HG03066 (cell line): ENCODE measurements around the gene EHMT1.

Experiments
- ATAC-seq: cut with Tn5 transposase; IDR thresholded peaks from one replicate; pipeline ENCODE4 v1.9.1; 2021; ENCODE audit warnings: low read depth; ENCODE audit not compliant: unreplicated experiment

EHMT1 gene

DNA sequence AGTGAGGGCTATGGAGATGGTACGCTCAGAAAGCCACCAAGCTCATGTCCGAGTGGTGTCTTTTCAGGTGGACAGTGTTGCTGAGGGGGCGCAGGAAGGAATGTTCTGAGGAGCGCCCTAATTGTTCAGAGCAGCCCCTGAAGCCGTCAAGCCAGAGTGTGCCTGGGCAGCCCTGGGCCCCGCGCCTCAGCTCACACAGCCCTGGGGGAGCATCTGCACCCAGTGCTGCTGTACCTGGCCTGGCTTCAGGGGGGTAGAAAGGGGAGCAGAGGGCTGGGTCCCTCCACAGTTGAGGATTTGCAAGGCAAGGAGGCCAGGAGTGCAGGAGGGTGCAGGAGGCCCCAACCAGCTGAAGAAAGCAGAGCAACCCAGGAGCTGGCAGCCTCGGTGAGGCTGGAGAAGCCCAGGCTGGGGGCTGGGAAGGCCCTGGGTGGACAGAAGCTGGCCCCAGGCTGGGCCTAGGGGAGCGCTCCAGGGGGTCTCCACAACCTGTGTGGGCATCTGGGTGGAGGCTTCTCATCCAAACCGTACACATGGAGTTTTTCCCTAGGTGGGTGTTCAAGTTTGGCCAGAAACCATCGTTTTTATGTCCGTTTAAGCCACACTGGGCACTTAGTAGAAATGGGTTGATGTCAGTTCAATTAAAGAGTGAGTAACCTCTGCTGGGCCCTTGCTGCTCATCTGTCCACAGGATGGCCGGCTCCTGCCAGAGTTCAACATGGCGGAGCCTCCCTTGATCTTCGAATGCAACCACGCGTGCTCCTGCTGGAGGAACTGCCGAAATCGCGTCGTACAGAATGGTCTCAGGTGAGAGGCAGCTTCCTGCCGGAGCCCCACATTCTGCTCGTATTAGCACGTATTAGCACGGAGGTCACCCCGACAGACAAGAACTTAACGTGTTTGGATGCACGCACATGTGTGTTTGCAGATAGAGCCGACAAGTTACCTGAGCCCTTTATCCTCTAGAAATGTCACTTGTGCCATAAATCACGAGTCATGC is 196.8 kb downstream of the EHMT1 start:
- ATAC-seq = no peak

DNA sequence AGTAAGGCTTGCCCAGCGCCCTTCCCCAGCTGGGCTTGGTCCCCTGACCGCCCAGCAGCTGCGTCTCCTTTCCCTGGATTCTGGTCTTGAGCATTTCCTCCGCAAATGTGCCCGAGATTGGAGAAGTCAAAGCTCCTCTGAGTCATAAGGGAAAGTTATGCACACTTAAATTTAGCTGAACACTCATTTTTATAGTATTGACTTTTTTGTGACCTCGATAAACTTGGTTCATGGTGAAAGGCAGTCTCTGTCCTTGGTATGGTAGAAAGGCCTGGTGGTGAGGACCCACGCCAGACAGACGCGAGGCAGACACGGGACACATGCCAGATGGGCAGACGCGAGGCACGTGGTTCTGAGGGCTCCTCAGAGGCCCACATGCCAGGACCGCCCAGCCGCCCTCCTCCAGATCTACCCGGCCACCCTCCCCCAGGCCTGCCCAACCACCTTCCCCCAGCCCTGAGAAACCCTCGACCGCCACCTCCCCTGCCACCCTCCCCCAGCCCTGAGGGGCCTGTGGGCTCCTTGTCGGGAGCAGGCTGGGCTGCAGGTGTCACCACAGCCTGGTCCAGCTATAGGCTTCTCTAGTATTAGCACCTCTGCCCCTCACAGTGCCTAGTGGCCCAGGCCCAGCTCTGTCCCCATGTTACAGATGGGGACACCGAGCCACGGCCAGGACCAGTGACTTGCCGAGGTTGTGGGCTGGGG is 197.9 kb downstream of the EHMT1 start:
- no peak for ATAC-seq

- ATAC-seq = no peak
These were observed 198.7 kb downstream of the EHMT1 start for GRCh38 chr9:137817236-137818200.

DNA sequence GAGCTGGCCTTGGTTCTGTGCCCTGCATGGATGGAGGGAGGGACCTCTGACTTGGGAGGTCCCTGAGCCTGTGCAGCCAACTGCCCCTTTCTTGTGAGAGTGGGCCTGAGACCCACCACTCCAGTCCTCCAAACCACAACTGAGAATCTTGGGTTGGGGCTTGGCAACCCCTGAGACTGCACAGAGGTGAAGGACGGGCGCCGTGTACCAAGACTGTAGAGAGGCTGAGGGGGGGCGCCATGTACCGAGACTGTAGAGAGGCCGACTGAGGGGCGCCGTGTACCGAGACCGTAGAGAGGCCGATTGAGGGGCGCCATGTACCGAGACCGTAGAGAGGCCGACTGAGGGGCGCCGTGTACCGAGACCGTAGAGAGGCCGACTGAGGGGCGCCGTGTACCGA is 199.5 kb downstream of the EHMT1 start:
- ATAC-seq = no peak

GRCh38 chr9:137820161-137820855 is 201.5 kb downstream of the EHMT1 start:
- ATAC-seq = no peak

DNA sequence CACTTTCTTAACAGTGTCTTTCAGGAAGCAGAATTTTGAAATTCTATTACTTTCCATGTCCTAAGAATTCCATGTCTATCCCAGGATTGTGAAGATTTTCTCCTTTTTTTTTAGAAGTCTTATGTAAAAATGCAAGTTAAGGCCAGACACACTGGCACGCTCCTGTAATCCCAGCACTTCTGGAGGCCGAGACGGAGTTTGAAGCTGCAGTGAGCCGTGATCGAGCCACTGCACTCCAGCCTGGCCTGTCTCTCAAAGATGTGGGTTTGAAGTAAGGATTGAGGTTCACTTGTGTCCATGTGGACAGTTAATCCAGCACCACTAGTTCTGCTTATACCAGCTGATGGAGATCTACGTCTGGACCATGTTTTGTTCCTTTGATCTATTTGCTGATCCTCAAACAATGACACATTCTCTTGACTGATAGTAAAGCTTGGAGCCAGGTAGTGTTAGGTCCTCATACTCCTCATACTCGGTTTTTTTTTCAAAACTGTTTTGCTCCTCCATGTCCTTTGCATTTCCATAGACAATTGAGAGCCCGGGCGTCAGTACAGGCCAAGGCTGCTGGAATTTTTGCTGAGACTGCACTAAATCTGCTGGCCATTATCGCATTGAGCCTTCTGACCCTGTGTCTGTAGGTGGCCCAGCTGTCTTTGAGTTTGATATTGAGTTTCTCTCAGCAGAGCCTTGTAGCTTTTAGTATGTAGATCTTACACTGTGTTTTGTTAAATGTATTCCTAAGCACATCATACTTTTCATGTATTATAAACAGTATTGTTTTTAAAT is 205.4 kb downstream of the EHMT1 start:
- no peak for ATAC-seq

GRCh38 chr9:137825324-137825989 is 206.7 kb downstream of the EHMT1 start:
- ATAC-seq = no peak

DNA sequence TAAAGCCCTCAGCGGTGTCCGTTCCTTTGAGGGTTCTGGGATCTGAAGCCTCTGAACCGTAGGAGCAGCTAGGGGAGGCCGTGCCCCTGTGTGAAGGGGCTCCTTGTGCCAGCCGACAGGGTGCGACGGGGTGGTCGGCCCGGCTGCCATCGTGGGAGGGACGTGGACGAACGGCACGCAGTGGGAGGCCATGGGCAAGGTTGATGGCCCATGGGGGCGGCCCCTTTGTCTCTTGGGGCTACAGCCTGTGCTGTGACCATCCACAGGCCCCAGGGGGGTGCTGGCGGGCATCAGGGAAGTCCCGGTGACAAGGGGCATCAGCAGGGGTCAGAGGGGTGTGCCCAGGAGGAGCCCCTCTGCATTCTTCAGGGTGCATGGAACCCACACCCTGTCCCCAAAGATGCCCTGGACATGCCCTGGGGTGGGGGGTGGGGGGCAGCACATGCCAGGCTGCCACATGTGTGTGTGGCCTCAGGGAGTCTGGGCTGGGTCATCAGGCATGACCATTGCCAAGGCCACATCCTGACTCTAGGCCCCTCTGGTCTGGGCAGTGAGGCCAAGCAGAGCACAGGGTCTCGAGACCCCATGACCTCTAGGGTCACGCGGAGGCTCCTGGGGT is 209.2 kb downstream of the EHMT1 start:
- ATAC-seq = no peak

DNA sequence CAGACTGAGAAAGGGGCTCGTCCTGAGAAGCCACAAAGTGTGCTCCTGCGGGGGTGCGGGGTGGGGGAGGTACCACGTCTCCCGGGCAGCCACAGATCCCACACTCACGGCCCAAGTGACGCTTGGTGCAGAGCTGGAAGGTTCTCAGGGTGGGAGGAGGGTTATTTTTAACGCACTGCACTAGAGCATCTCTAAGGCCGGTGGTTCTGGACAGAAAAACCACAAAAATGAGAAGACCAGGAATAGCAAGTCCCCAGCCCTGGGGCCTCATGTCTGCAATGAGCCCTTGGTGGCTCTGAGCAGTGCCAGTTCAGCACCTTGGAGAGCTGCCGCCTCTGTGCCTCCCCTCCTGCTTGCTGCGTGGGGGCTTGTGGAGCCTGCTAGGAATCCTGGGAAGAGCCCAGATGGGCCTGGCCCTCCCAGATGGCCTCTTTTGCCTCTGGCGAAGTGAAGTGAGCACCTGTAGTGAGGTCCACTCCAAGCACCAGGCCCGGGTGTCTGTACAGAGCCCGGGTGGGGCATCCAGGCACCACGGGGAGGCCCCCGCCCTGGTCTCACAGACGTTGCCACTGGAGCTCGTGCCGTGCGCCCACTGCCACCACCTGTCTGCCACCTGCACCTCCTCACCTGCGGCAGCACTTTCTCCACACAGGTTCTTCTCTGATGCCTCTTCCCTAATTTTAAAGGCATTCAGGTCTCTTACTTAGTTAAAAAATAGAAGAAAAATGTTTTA is 209.9 kb downstream of the EHMT1 start:
- no peak for ATAC-seq

DNA sequence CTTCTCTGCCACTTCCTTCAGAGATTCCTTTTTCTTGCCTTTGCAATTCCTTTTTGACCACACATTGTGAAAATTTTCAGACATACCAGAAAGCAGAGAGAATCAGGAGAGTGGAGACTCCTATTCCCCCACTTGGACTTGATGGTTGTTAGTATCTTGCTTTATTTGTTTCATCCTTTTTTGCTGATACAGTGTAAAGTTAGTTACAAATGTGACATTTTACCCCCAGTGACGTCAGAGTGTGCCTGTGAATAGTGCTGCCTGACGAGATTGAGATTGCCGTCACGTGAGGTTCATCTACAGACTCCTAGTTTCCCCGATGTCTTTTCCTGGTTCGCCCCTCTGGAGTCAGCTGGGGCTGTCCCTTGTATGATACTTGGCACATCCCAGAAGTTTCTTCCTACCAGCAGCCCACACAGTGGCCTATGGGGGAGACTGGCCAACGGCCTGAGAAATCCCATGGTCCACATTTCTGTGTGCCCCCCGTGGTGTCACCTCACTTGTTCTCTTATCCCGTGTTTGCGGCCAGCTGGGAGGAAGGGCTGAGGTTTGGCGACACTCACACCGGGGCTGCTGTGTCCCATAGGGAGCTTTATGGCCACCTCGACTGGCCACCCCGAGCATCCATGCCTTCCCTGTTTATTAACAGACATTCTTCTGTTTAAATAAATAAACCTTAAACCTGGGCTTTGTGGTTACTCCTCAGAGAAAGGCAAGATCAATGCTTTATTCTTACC is 210.6 kb downstream of the EHMT1 start:
- ATAC-seq = no peak

DNA sequence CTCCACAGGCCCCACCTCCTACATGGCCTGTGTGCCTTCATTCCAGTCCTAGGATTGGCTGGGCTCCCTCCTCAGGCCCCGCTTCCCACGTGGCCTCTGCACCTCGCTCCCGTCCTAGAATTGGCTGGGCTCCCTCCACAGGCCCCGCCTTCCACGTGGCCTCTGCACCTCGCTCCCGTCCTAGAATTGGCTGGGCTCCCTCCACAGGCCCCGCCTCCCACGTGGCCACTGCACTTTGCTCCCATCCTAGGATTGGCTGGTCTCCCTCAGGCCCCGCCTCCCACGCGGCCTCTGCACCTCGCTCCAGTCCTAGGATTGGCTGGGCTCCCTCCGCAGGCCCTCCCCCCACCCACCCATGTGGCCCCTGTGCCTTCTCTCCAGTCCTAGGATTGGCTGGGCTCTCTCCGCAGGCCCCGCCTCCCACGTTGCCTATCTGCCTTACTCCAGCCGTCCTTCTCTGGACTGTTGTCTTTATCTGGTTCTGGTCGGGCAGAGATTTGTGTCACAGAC is 213.4 kb downstream of the EHMT1 start:
- ATAC-seq = no peak

DNA sequence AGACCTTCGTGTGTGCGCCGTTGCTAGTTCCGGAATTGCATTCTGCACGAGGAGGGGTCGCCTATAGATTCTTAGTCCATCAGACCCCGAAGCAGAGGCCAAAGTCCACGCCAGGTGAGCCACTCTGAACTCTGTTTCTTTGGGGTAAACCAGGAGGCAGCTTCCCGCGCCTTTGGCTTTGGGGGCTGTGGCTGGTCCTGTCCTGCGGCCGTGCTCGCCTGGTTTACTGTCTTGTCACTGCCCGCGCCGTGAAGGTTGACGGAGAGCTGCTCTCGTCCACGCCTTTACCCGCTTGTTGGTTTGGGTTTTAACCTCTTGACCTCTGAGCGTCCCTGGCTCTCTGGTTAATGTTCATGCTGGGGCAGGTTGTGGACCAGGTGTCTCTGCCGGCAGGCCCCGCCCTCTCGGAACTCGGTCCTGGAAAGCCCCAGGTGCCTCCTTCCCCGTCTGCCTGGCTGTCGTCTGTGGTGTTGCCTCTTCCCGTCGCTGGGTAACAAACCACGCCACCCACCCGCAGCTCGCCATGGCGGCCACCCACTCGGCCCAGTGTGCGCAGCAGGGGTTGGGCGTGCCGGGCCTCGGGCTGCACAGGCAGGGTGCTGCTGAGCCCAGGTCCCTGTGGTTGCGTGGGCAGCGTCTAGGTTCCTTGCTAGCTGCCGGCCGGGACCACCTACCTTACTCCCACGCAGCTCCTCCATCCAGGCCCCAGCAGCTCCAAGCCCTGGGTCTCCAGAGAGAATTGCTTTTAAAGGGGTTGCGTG is 214.2 kb downstream of the EHMT1 start:
- no peak for ATAC-seq

DNA sequence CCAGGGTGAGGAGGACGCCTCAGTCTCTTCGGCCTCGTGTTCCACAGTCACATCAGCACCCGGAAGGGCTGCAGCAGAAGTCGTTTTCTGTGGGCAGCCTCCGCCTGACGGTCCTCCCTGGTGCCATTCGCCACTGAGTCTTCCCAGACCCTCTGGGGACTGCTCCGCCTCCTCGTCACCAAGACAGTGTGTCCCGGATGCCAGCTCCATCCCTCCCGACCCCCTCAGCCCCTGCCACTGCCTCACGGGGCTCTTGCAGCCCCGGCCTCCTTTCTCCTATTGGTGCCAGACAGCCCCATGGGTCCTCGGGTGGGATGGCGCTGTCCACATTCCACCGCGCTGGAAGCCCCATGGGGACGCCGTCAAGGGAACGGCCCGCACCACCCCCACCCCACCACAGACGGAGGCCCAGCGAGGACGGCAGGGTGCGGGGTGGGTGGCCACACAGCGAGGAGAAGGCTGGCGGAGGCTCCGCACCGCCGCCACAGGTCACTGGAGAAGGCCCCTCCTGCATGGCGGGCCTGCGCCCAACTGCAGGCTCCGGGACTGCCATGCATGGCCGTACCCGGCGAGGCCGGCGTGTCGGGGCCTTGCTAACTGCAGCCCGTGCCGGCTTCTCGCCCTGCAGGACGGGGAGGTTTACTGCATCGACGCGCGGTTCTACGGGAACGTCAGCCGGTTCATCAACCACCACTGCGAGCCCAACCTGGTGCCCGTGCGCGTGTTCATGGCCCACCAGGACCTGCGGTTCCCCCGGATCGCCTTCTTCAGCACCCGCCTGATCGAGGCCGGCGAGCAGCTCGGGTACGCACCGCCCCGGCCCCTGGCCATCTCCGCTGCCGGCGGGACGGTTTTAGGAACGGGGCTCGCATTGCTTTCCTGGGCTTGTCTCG is 215.2 kb downstream of the EHMT1 start:
- no peak for ATAC-seq

DNA sequence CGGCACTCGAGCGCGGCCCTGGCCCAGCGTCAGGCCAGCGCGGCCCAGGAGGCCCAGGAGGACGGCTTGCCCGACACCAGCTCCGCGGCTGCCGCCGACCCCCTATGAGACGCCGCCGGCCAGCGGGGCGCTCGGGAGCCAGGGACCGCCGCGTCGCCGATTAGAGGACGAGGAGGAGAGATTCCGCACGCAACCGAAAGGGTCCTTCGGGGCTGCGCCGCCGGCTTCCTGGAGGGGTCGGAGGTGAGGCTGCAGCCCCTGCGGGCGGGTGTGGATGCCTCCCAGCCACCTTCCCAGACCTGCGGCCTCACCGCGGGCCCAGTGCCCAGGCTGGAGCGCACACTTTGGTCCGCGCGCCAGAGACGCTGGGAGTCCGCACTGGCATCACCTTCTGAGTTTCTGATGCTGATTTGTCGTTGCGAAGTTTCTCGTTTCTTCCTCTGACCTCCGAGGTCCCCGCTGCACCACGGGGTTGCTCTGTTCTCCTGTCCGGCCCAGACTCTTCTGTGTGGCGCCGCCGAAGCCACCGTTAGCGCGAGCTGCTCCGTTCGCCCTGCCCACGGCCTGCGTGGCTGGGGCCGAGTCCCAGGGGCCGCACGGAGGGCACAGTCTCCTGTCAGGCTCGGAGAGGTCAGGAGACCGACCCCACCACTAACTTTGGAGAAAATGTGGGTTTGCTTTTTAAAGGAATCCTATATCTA is 216.2 kb downstream of the EHMT1 start:
- ATAC-seq = no peak
